K562 (cell line): ENCODE results near the gene GDF2. TPM values are rescaled to one million over a fixed set of nuclear protein-coding genes. Genes with fewer than 3 reads are reported as not detected.
A peak's percentile ranks its signal among the peaks of the same experiment; 100 is the strongest.

Experiments used
- CHD1 ChIP-seq: fragments of 200-600 bp; sonication (generic); IDR thresholded peaks from one replicate; pipeline ENCODE4 v1.6.1; 2012; ENCODE audit warnings: mild to moderate bottlenecking, moderate library complexity, low read length, inconsistent platforms
- ELF4 ChIP-seq: fragments of 450-650 bp; formaldehyde crosslinking; IDR thresholded peaks from 2 replicates; pipeline ENCODE4 v1.4.0; 2022; ENCODE audit warnings: missing genetic modification characterization
- GATAD2A ChIP-seq: fragments of 450-650 bp; IDR thresholded peaks from 2 replicates; pipeline ENCODE4 v1.6.1; 2017
- HDAC3 ChIP-seq: fragments of 450-650 bp; IDR thresholded peaks from 2 replicates; pipeline ENCODE4 v1.6.1; 2018; ENCODE audit warnings: borderline replicate concordance, mild to moderate bottlenecking, moderate library complexity; ENCODE audit not compliant: partially characterized antibody
- HMBOX1 ChIP-seq: sonication (generic); IDR thresholded peaks from 2 replicates; pipeline ENCODE4 v1.6.1; 2016
- ILF3 ChIP-seq: fragments of 450-650 bp; IDR thresholded peaks from 2 replicates; pipeline ENCODE4 v1.6.1; 2018; ENCODE audit warnings: antibody characterized with exemption, mild to moderate bottlenecking, moderate library complexity, borderline replicate concordance
- JUN ChIP-seq, 2 experiments: sonication (generic) in 1 of 2; formaldehyde crosslinking in 1 of 2; IDR thresholded peaks; 2 replicates each; pipeline versions ENCODE4 v1.6.1 to v1.8.0; 2012 to 2022; ENCODE audit warnings: borderline replicate concordance in 2 of 2, mild to moderate bottlenecking in 2 of 2, improper control_type of control experiment in 1 of 2, low read depth in 1 of 2, low read length in 1 of 2, missing genetic modification reagents in 1 of 2
- KDM1A ChIP-seq, 2 experiments: fragments of 450-650 bp; IDR thresholded peaks; 2 replicates each; pipeline ENCODE4 v1.6.1; 2016; ENCODE audit warnings: mild to moderate bottlenecking in 2 of 2
- LEF1 ChIP-seq: fragments of 450-650 bp; IDR thresholded peaks from 2 replicates; pipeline ENCODE4 v1.6.1; 2016; ENCODE audit warnings: mild to moderate bottlenecking
- MCM3 ChIP-seq: fragments of 450-650 bp; IDR thresholded peaks from 2 replicates; pipeline ENCODE4 v1.6.1; 2016
- NFRKB ChIP-seq: fragments of 450-650 bp; IDR thresholded peaks from 2 replicates; pipeline ENCODE4 v1.6.1; 2016; ENCODE audit warnings: low read depth
- POLR2A ChIP-seq: fragments of 450-650 bp; conservative IDR thresholded peaks from 2 replicates; pipeline ENCODE4 v1.6.1; 2016
- PYGO2 ChIP-seq: fragments of 450-650 bp; IDR thresholded peaks from 2 replicates; pipeline ENCODE4 v1.6.1; 2016; ENCODE audit warnings: mild to moderate bottlenecking, missing genetic modification characterization, moderate library complexity, missing compliant biosample characterization
- RBM39 ChIP-seq: fragments of 200-400 bp; formaldehyde crosslinking; optimal IDR thresholded peaks from 2 replicates; pipeline ENCODE3; 2018; ENCODE audit warnings: low read depth, low read length
- RUNX1 ChIP-seq: sonication (generic); IDR thresholded peaks from 2 replicates; pipeline ENCODE4 v1.6.1; 2016; ENCODE audit warnings: antibody characterized with exemption, low read depth
- TARDBP ChIP-seq: fragments of 450-650 bp; IDR thresholded peaks from 2 replicates; pipeline ENCODE4 v1.6.1; 2016
- TEAD4 ChIP-seq, 2 experiments: sonication (generic) in 1 of 2; formaldehyde crosslinking in 1 of 2; IDR thresholded peaks; 2 replicates each; pipeline versions ENCODE4 v1.6.1 to v1.8.0; 2012 to 2022; ENCODE audit warnings: borderline replicate concordance in 1 of 2, inconsistent platforms in 1 of 2, low read length in 1 of 2, mild to moderate bottlenecking in 1 of 2, missing genetic modification reagents in 1 of 2
- TRIM28 ChIP-seq: fragments of 450-650 bp; IDR thresholded peaks from 2 replicates; pipeline ENCODE4 v1.6.1; 2017
- U2AF1 ChIP-seq: fragments of 200-400 bp; formaldehyde crosslinking; optimal IDR thresholded peaks from 2 replicates; pipeline ENCODE3; 2017; ENCODE audit warnings: mild to moderate bottlenecking, low read depth, low read length, moderate library complexity
- VEZF1 ChIP-seq: fragments of 200-800 bp; sonication (Bioruptor generic); IDR thresholded peaks from 2 replicates; pipeline ENCODE4 v1.6.1; 2017; ENCODE audit warnings: missing genetic modification characterization, missing compliant biosample characterization
- YBX1 ChIP-seq: fragments of 450-650 bp; IDR thresholded peaks from 2 replicates; pipeline ENCODE4 v1.7.1; 2016; ENCODE audit warnings: mild to moderate bottlenecking
- ZNF12 ChIP-seq: sonication (generic); formaldehyde crosslinking; IDR thresholded peaks from 2 replicates; pipeline ENCODE4 v1.4.0; 2020; ENCODE audit warnings: mild to moderate bottlenecking, missing genetic modification reagents
- ZNF584 ChIP-seq: fragments of 200-800 bp; sonication (Bioruptor generic); IDR thresholded peaks from 2 replicates; pipeline ENCODE4 v1.6.1; 2016; ENCODE audit warnings: low read depth, mild to moderate bottlenecking, missing genetic modification characterization, missing compliant biosample characterization
- ZNF830 ChIP-seq: fragments of 250-450 bp; sonication (Bioruptor Pico); IDR thresholded peaks from 2 replicates; pipeline ENCODE4 v1.5.0; 2021; ENCODE audit warnings: mild to moderate bottlenecking
- polyA plus RNA-seq, 8 experiments: library from polyadenylated mRNA; depleted of rRNA in 4 of 8; stranded (reverse) in 5 of 8; unstranded in 3 of 8; fragments of >200 nt; fragmentation: Nextera tagmentation in 2 of 8; fragmentation: Illumina TruSeq in 1 of 8; extraction: Ambion mirVana in 2 of 8; extraction: Trizol in 1 of 8; gene quantifications; 2 replicates each; pipeline versions ENCODE4 v1.2.1 to v1.2.3, GENCODE V29; 2011 to 2014; ENCODE audit warnings: inconsistent platforms in 1 of 8, missing spikeins in 1 of 8
- total RNA-seq, 7 experiments: library from RNA; depleted of rRNA in 6 of 7; stranded (reverse); fragments of >200 nt in 6 of 7; fragmentation: Illumina TruSeq in 2 of 7; extraction: Trizol in 2 of 7; gene quantifications; 2 replicates each; pipeline versions ENCODE4 v1.2.1 to v1.2.3, GENCODE V29; 2011 to 2021; ENCODE audit warnings: low replicate concordance in 1 of 7
- TF ChIP-seq, protein P1 (sequence below): fragments of 450-650 bp; IDR thresholded peaks from 2 replicates; pipeline ENCODE4 v1.6.1; 2016; ENCODE audit warnings: low read depth, mild to moderate bottlenecking, moderate library complexity
- TF ChIP-seq, protein P2 (sequence below): sonication (generic); formaldehyde crosslinking; IDR thresholded peaks from 2 replicates; pipeline ENCODE4 v1.8.1; 2022; ENCODE audit warnings: missing genetic modification reagents

Gene GDF2
- total and polyA plus RNA-seq, 9 of the 15 experiments (the other 6 are each of a cell fraction or from before 2014, with no cell fraction given): 0.08 to 0.58 (median 0.27) TPM; not detected in 2

DNA sequence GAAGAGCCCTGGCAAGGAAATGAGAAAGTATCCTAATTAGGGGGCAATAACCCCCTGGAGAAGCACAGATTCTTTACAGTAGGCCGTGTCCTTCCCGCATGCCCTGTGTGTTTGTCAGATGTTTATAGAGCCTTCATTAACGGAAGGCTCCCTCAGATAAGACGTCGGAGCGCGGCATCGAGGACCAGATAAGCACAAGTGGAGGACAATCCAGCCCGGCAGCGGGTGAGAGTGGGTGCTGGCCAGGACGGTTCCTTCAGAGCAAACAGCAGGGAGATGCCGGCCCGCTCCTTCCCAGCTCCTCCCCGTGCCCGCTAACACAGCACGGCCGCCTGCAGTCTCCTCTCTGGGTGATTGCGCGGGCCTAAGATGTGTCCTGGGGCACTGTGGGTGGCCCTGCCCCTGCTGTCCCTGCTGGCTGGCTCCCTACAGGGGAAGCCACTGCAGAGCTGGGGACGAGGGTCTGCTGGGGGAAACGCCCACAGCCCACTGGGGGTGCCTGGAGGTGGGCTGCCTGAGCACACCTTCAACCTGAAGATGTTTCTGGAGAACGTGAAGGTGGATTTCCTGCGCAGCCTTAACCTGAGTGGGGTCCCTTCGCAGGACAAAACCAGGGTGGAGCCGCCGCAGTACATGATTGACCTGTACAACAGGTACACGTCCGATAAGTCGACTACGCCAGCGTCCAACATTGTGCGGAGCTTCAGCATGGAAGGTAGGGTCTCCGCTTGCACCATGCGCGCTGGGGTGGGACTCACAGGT is at the start of gene GDF2 (continued):
- TF ChIP-seq TEAD4 (IDR thresholded peaks at IDR 0.05; ENCODE audit: low read length) (peak; percentile 86), TEAD4 (CRISPR knock-in tag; IDR thresholded peaks at IDR 0.05; ENCODE audit: borderline replicate concordance) (no peak), ZNF584 (CRISPR knock-in tag) (no peak), GATAD2A (no peak), YBX1 (no peak), CHD1 (no peak), KDM1A (IDR thresholded peaks at IDR 0.05) (peak; percentile 40 to 76), NFRKB (no peak), ILF3 (no peak), RUNX1 (no peak), MCM3 (no peak), TARDBP (no peak), JUN (IDR thresholded peaks at IDR 0.05; ENCODE audit: borderline replicate concordance, low read depth, low read length) (no peak), JUN (CRISPR knock-in tag; IDR thresholded peaks at IDR 0.05; ENCODE audit: borderline replicate concordance) (no peak), VEZF1 (no peak), HDAC3 (no peak), PYGO2 (tag) (no peak), HMBOX1 (no peak), ZNF12 (CRISPR knock-in tag) (no peak), U2AF1 (no peak), LEF1 (0 out of 2 replicates have a peak, but pooled peaks have one; percentile 44), POLR2A (no peak), RBM39 (no peak), ELF4 (CRISPR knock-in tag) (no peak), ZNF830 (CRISPR knock-in tag) (no peak), TRIM28 (no peak)
- TF ChIP-seq, protein P1, sequence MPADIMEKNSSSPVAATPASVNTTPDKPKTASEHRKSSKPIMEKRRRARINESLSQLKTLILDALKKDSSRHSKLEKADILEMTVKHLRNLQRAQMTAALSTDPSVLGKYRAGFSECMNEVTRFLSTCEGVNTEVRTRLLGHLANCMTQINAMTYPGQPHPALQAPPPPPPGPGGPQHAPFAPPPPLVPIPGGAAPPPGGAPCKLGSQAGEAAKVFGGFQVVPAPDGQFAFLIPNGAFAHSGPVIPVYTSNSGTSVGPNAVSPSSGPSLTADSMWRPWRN: 0 out of 2 replicates have a peak, but pooled peaks have one; percentile 78
- TF ChIP-seq, protein P2, sequence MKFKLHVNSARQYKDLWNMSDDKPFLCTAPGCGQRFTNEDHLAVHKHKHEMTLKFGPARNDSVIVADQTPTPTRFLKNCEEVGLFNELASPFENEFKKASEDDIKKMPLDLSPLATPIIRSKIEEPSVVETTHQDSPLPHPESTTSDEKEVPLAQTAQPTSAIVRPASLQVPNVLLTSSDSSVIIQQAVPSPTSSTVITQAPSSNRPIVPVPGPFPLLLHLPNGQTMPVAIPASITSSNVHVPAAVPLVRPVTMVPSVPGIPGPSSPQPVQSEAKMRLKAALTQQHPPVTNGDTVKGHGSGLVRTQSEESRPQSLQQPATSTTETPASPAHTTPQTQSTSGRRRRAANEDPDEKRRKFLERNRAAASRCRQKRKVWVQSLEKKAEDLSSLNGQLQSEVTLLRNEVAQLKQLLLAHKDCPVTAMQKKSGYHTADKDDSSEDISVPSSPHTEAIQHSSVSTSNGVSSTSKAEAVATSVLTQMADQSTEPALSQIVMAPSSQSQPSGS (CRISPR knock-in tag): no peak
